ENCODE measurements around the gene OPA3. TPM values are rescaled to one million over a fixed set of nuclear protein-coding genes. Genes with fewer than 3 reads are reported as not detected.

Gene OPA3
- total and polyA plus RNA-seq, 2 experiments from 2014 or later = 5.3 to 11.8 TPM

DNA sequence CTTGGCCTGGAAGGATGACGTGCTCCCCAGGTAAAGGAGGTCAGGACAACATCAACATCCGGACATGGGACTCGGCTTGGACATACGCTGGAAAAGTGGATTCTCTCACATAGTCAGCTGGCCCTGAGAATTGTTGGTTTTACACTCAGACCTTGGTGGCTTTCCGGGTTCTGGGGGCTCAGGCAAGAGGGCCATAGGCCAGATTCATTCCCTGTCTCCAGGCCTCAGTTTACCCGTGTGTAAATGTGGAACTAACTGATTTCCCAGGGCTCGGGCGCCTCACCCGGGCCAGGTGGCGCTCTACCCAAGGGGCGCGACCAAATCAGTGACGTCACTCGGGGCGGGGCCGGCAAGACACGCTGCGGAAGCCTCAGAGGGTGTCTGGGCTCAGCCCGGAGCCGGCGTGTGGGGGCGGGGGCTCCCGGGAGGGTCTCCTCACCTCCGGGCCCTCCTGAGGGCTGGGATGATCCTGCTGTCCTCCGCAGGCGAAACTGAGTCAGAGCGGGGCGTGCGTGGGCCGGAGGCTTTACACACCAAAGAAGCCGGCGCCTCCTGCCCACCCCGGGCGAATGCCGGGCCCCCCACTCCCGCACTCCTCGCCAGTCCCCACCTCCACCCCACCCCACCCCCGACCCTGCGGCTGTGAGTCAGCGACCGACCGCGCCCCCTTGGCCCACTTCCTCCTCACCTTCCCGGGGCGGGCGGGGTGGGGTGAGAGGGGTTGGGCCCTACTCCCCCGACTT lies 78.2 kb downstream of the OPA3 start:
- Histone ChIP-seq H3K4me1 (ENCODE audit: insufficient read depth) (peaks cover 15% of the 10 kb centered on the region), H3K36me3 (ENCODE audit: low read depth) (no peaks in the 10 kb centered on the region), H3K9me2 (ENCODE audit: insufficient read depth) (no peaks in the 10 kb centered on the region), H3K4me3 (peak overlapping the region; percentile 99), H3K9ac (peak overlapping the region; percentile 86), H4K20me1 (ENCODE audit: insufficient read depth) (no peaks in the 10 kb centered on the region), H3K79me2 (ENCODE audit: insufficient read depth) (peaks cover 41% of the 10 kb centered on the region), H3K27me3 (replicated peaks; ENCODE audit: insufficient read depth) (no peaks in the 10 kb centered on the region), H3K4me2 (ENCODE audit: unreplicated experiment) (peak overlapping the region; percentile 97), H3K9me3 (ENCODE audit: low read depth) (no peaks in the 10 kb centered on the region), H2AFZ (peak overlapping the region; percentile 88), H3K27ac (peak overlapping the region; percentile 72), H3F3A (ENCODE audit: insufficient read depth) (peaks cover 16% of the 10 kb centered on the region)
- DNase-seq = peak; percentile 96
- 1 to 3% methylated on average over 24 to 42 of the region's 47 CpGs for WGBS, 2 experiments (ENCODE audit: low coverage in 1 of 2, low lambda C conversion rate in 2 of 2, missing lambda C conversion rate in 2 of 2)
- in situ Hi-C loops (cut with MboI) = no loop called here
- no peak for TF ChIP-seq EZH2 (IDR thresholded peaks at IDR 0.05; ENCODE audit: insufficient read depth, poor library complexity, severe bottlenecking)
- no peak for TF ChIP-seq EZH2phosphoT487 (IDR thresholded peaks at IDR 0.05; ENCODE audit: insufficient read depth, low read depth)

DNA sequence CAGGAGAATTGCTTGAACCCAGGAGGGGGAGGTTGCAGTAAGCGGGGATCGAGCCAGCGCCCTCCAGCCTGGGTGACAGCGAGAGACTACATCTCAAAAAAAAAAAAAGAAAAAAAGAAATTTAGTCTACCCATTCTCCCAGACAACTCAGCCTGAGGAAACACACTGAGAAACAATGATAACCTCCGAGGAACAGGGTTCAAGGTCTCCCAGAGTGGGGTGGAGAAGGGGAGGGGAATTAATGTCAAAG lies 78.7 kb downstream of the OPA3 start:
- Histone ChIP-seq H3K9ac (peak overlapping the region; percentile 86), H3K4me1 (ENCODE audit: insufficient read depth) (peaks cover 15% of the 10 kb centered on the region), H3K27ac (peak overlapping the region; percentile 72), H3K4me2 (ENCODE audit: unreplicated experiment) (peak overlapping the region; percentile 97), H3K27me3 (replicated peaks; ENCODE audit: insufficient read depth) (no peaks in the 10 kb centered on the region), H3K4me3 (peak overlapping the region; percentile 99), H3F3A (ENCODE audit: insufficient read depth) (peaks cover 16% of the 10 kb centered on the region), H3K9me3 (ENCODE audit: low read depth) (no peaks in the 10 kb centered on the region), H4K20me1 (ENCODE audit: insufficient read depth) (no peaks in the 10 kb centered on the region), H3K79me2 (ENCODE audit: insufficient read depth) (peaks cover 36% of the 10 kb centered on the region), H3K9me2 (ENCODE audit: insufficient read depth) (no peaks in the 10 kb centered on the region), H2AFZ (peak overlapping the region; percentile 88), H3K36me3 (ENCODE audit: low read depth) (no peaks in the 10 kb centered on the region)
- DNase-seq = no peak
- in situ Hi-C loops (cut with MboI) = no loop called here
- no peak for TF ChIP-seq EZH2phosphoT487 (IDR thresholded peaks at IDR 0.05; ENCODE audit: insufficient read depth, low read depth)
- 36 to 53% methylated on average over 5 of the region's 5 CpGs for WGBS, 2 experiments (ENCODE audit: low coverage in 1 of 2, low lambda C conversion rate in 2 of 2, missing lambda C conversion rate in 2 of 2)

DNA sequence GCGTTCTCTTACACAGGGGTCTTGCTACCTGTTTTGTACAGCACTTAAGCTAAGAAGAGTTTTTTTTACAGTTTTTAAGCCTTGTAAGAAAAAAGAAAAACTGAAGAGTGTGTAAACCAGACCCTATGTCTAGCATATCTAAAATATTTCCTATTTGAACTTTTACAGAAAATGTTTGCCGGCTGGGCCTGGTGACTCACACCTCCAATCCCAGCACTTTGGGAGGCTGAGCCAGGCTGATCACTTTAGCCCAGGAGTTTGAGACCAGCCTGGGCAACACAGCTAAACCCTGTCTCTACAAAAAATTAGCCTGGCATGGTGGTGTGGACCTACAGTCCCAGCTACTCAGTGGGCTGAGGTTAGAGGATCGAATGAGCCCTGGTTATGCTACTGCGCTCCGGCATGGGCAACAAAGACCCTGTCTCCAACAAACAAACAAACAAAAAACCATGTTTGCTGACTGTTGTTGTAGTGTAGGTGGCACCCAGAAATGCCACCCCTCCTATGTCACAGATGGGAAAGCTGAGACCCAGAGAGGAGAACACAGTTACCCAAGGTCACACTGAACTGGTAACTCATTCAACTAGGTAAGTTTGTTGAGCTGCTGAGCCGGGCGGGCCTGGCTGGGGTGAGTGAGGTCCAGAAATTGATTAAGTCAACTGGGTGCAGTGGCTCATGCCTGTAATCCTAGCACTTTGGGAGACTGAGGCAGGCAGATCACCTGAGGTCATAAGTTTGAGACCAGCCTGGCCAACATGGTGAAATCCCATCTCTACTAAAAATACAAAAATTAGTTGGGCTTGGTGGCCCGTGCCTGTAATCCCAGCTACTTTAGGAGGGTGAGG lies 79.2 kb downstream of the OPA3 start:
- in situ Hi-C loops (cut with MboI) = no loop called here
- Histone ChIP-seq H3K9ac (0 out of 2 replicates have a peak overlapping the region, but pooled peaks have one; percentile 86), H3K27me3 (replicated peaks; ENCODE audit: insufficient read depth) (no peaks in the 10 kb centered on the region), H3F3A (ENCODE audit: insufficient read depth) (peaks cover 16% of the 10 kb centered on the region), H3K4me3 (no peak overlapping the region), H3K27ac (peak overlapping the region; percentile 72), H3K4me2 (ENCODE audit: unreplicated experiment) (no peak overlapping the region), H3K9me3 (ENCODE audit: low read depth) (no peaks in the 10 kb centered on the region), H3K9me2 (ENCODE audit: insufficient read depth) (no peaks in the 10 kb centered on the region), H4K20me1 (ENCODE audit: insufficient read depth) (no peaks in the 10 kb centered on the region), H3K4me1 (ENCODE audit: insufficient read depth) (peaks cover 15% of the 10 kb centered on the region), H3K79me2 (ENCODE audit: insufficient read depth) (peaks cover 31% of the 10 kb centered on the region), H2AFZ (no peak overlapping the region), H3K36me3 (ENCODE audit: low read depth) (no peaks in the 10 kb centered on the region)
- peak; percentile 64 for DNase-seq
- TF ChIP-seq EZH2phosphoT487 (IDR thresholded peaks at IDR 0.05; ENCODE audit: insufficient read depth, low read depth) = no peak
- no peak for TF ChIP-seq EZH2 (IDR thresholded peaks at IDR 0.05; ENCODE audit: insufficient read depth, poor library complexity, severe bottlenecking)
- 78 to 79% methylated on average over 8 of the region's 8 CpGs for WGBS, 2 experiments (ENCODE audit: low coverage in 1 of 2, low lambda C conversion rate in 2 of 2, missing lambda C conversion rate in 2 of 2)

DNA sequence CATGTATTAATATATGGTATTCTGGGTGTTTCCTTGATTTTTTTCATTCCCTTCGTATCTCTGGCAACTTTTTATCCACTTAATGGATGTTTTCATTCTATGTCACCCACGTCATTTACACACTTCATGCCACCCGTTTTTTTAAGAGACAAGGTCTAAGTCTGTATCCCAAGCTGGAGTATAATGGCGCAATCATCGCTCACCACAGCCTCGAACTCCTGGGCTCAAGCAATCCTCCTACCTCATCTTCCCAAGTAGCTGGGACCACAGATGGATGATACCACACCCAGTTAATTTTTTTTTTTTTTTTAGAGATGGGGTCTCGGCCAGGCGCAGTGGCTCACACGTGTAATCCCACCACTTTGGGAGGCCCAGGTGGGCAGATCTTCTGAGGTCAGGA lies 80.7 kb downstream of the OPA3 start:
- H3K36me3 ChIP-seq (ENCODE audit: low read depth) = no peaks in the 10 kb centered on the region
- H3K27me3 ChIP-seq (replicated peaks; ENCODE audit: insufficient read depth) = no peaks in the 10 kb centered on the region
- H3K4me1 ChIP-seq (ENCODE audit: insufficient read depth) = peaks cover 9% of the 10 kb centered on the region; the same call in 1 of the 2 replicates
- H3K9me3 ChIP-seq (ENCODE audit: low read depth) = no peaks in the 10 kb centered on the region
- no peak overlapping the region for H3K4me3 ChIP-seq
- H4K20me1 ChIP-seq (ENCODE audit: insufficient read depth) = no peaks in the 10 kb centered on the region
- in situ Hi-C loops (cut with MboI) = no loop called here
- H3K79me2 ChIP-seq (ENCODE audit: insufficient read depth) = peaks cover 16% of the 10 kb centered on the region
- H3K27ac ChIP-seq = no peak overlapping the region
- H3K4me2 ChIP-seq (ENCODE audit: unreplicated experiment) = no peak overlapping the region
- no peaks in the 10 kb centered on the region for H3K9me2 ChIP-seq (ENCODE audit: insufficient read depth)
- TF ChIP-seq EZH2 (IDR thresholded peaks at IDR 0.05; ENCODE audit: insufficient read depth, poor library complexity, severe bottlenecking) = no peak
- H3F3A ChIP-seq (ENCODE audit: insufficient read depth) = peaks cover 16% of the 10 kb centered on the region; the same call in 1 of the 2 replicates
- no peak for DNase-seq
- 78 to 82% methylated on average over 9 of the region's 9 CpGs for WGBS, 2 experiments (ENCODE audit: low coverage in 1 of 2, low lambda C conversion rate in 2 of 2, missing lambda C conversion rate in 2 of 2)
- H2AFZ ChIP-seq = no peak overlapping the region
- no peak overlapping the region for H3K9ac ChIP-seq
